Measurements from ENCODE around the gene NDUFS6.
"Not testable (repeated sequence)": the region's sequence is repeated elsewhere in the genome, so short reads cannot be mapped to it uniquely, and the experiment has no call there.

NDUFS6 gene

DNA sequence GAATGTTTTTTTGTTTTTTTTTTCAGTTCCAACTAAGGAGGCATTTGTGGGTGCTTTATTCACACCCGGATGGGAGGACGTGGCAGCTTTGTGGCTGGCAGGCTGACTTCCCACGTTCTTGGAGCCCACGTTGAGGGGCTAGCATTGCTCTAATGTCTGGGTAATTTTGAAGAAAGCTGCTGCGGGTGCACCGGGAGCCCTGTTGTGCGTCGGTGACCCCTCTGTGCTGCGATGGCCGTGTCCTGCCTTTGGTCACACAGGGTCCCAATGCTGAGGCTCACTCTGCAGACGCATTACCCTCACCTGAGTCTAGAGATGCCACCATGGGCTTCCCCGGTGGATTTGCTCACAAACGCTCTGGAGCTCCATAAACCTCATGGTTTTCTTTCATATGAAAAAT, 34.2 kb downstream of the NDUFS6 start:
- DNase-seq = no peak

DNA sequence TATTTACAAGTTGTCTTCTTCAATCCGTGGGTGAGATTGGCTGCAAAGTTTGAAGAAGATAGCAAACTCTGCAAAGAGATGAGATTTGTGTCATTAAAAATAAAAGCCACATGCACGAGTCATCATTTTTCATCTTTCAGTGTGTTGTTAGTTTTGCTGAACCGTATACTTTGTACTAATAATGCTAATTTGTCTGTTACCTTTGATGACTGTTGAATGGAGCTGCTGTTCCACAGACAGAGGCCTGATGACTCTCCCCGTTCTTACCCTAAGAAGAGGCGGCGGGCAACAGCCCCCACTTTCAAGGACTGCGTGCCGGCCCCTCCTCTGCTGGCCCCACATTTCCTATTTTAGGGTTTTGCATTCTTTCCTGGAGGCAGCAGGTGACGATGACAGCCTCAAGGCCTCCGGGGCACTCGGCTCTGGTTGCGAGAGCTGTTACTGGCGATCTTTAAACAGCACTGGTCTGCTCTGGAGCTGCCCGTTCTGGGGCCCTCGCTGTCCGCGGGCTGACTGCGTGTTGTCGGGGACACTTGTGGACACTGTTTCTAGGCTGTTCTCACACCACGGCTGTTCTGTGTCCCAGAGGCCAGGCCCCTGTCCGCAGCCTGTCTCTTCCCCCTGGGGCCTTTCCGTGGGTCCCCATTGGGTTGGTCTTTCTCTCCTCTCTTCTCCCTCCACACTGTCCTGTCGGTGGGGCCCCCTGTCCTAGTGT, 35.1 kb downstream of the NDUFS6 start:
- no peak for DNase-seq

DNA sequence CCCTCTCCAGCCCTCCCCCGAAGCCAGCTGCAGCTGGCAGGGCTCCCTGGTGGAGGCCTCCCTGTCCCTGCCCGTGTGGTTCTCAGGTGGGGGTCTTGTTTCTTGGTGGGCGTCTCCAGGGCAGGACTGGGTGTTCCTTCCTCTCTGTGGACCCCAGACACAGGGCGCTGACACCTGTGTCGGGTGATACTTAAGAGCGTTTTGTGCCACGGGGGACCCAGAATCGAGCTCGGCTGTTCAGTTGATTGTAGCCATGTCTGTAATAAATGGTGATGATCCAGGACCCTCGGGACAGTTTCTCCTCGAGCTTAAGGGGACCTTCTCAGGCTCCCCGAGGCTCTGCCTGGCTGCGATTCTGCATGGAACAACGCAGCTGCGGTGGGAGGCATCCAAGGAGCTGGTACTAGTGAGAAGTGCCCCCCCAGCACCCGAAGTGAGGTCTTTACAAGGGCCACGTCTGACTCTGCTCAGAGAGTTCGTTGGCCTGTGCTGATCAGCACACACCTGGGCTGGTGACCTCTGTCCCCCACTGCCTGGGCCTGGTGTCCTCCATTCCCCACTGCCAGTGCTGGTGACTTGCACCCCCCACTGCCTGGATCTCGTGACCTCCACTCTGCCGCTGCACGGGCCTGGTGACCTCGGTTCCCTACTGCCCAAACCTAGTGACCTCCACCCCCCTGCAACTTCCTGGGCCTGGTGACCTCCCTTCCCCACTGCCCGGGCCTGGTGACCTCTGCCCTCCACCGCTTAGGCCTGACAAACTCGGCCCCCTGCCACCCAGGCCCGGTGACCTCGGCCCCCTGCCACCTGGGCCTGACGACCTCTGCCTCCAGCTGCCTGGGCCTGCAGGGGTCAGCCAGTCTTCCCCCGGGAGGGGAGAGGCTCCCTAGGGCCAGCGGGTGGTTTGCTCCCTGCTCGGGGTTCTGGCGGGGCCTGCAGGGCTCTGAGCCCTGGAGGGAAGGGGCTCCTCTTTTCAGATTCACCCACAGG, 36.0 kb downstream of the NDUFS6 start:
- no peak for DNase-seq

DNA sequence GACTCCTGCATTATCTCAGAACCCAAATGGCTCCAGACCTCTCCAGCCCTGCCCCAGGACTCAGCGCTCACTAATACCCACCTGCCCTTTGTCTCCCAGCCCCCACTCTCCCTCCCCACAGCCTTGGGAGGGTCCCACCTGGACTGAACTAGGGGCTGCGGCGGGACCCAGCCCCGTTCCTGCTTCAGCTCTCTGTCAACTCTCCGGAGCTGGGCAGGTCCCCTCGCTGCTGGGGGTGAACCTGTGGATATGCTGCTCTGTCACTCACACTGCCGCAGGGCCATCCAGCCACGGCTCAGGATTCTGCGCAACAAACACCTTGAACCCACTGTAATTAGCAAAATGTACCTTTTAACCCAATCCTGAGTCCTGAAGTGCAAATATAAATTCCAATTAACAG, 36.8 kb downstream of the NDUFS6 start:
- DNase-seq = no peak

DNA sequence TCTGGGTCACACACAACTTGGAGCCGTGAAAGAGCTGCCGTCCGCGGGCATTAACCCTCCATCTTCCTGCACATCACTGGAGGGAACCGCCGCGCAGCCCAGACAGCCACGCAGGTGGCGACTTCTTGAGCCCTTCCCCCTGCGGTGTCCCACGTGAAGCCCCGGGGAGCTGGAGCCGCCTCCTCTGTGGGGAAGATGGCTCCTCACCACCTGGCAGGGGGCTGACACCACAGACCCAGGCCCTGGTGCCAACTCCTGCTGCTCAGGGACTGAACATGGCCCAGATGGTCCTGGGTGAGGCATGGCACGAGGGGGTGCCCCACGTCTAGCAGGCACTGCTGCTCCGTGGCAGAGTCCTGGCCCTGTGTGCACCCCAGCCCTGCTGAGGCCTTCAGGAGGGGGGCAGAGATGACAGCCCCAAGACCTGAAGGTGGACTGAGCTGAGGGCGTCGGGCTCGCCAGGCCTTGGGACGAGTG, 38.9 kb downstream of the NDUFS6 start:
- no peak for DNase-seq

DNA sequence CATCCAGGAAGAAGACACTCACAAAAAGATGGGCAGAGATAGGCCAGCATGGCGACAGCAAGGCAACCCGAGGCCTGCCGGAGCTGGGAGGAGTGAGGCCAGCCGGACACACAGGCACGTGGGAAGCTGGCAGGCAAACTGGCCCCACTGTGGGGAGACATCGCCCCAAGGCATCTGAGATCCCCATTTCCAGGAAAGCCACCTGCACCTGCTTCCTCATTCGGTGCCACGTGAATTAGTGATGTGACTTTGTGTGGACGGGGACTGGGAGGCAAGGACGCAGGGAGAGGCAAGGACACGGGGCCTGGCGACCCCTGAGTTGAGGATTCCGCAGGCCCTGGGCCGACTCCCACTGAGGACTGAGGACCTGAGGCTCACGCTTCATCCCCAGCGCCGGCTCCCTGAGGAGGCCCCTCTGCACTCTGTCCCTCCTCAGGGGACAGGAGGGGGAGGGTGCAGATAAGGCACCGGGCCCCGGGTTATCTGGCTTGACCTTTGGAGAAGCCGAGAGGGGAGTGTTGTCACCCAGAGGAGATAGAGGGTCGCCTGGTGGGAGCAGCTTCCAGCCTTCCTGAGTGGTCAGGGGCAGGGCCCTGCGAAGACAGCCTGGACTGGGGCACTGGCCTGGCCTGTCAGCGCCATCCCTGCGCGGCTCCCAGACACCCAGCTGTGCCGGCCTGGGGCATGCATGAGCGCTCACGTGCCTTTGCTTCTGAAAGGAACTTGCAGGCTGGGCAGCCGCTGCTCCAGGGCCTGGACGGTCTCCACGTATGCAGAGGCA, 39.7 kb downstream of the NDUFS6 start:
- no peak for DNase-seq

DNA sequence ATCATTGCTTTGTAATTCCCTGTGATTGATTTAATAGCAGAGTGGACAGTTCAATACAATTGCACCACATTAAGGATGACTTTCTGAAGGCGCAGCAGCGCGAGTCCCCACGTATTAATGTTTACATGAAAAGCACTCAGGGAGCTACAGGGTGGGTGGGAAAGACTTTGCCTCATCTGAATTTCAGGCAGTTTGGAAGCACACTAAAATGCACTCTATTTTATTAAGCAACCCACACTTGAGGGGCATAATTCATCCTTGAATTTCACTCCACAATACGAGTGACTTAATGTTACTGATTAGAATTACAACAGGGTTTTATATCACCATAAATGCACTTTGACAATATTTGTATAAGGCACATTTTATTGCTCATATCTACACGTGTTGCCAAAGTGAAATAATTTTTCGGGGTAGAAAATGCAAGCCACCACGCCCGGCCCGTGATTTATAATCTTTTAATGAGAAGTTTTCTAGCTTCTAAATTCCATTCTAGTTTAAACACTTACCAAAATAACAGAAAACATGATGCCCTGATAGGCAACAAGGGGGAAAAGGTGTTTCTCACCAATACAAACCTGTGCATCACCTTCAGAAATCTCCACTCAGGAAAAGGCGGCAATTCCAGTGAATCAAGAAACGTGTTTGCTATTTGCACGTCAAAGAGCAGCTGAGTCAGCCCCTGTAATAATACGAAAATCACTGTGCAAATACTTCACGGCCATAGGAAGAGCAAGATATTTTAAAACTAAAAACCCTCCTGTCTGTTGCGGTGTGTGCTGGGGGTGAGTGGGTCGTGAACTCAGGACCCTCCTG, 41.0 kb downstream of the NDUFS6 start:
- DNase-seq = no peak

DNA sequence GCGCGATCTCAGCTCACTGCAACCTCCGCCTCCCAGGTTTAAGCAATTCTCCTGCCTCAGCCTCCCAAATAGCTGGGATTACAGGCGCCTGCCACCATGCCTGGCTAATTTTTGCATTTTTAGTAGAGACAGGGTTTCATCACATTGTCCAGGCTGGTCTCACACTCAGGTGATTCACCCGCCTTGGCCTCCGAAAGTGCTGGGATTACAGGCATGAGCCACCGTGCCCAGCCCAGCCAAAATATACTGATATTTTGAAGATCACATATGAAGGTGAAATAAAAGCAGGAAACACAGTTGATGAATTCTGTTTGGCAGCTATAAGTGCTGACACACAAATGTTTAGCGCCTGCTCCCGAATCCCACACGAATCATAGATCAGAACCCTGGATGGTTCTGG, 42.6 kb downstream of the NDUFS6 start:
- DNase-seq = not testable (repeated sequence)

DNA sequence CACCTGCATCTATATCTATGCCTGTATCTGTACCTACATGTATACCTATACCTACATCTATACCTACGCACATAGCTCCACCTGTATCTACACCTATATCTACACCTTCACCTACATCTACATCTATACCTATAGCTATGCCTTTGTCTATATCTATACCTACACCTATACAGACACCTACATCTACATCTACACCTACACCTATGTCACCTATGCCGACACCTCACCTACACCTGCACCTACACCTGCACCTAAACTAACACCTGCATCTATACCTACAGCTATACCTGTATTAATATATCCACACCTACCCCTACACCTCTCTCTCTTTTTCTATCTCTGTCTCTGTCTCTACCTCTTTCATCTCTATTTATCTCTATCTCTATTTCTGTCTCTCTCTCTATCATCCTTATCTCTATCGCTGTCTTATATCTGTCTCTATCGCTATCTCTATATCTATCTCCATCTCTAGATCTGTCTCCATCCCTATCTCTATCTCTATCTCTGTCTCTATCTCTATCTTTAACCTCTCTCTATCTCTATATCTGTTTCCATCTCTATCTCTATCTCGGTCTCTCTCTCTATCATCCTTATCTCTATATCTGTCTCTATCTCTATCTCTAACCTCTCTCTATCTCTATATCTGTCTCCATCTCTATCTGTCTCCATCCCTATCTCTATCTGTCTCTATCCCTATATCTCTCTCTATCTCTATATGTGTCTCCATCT, 43.7 kb downstream of the NDUFS6 start:
- no peak for DNase-seq

DNA sequence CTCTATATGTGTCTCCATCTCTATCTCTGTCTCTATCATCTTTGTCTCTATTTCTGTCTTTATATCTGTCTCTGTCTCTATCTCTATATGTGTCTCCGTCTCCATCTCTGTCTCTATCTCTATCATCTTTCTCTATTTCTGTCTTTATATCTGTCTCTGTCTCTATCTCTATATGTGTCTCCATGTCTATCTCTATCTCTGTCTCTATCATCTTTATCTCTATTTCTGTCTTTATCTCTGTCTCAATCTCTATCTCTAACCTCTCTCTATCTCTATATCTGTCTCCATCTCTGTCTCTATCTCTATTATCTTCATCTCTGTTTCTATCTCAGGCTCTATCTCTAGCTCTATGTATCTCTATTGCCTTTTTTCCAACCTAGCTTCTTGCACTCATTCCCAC, 44.5 kb downstream of the NDUFS6 start:
- no peak for DNase-seq

DNA sequence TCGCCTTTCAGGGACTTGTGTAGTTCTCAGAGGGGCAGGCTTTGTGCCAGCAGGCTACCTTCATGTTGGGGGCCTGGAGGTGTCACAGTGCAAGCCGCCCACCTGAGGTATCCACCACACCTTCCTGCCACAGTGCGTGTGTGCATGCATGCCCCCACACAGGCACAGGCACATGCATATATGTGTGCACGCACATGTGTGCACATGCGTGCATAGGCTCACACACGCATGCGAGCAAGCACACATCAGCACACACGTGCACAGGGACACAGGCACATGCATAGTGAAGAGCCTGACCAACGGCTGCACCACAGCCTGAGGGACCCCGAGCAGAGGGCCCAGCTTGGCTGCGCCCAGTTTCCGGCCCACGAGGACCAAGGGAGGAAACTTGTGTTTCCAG, 45.4 kb downstream of the NDUFS6 start:
- no peak for DNase-seq

DNA sequence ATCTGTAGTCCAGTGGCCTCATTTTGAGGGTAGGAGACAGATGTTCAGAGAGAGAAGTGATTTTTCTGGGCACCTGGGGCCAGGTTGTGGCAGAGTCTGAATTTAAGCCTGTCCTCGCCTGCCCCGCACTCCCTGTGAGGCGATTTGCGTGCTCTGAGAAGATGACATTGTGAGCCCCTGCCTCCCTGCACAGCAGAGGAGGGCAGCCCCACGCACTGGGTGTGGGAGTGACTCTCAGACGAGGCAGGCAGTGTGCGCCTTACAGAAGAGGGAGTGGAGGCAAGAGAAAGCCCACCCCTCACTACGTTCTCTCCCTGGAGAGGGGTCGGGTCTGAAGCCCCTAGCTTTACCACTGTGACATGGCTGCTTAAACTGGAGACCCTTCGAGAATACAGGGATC, 45.8 kb downstream of the NDUFS6 start:
- no peak for DNase-seq

DNA sequence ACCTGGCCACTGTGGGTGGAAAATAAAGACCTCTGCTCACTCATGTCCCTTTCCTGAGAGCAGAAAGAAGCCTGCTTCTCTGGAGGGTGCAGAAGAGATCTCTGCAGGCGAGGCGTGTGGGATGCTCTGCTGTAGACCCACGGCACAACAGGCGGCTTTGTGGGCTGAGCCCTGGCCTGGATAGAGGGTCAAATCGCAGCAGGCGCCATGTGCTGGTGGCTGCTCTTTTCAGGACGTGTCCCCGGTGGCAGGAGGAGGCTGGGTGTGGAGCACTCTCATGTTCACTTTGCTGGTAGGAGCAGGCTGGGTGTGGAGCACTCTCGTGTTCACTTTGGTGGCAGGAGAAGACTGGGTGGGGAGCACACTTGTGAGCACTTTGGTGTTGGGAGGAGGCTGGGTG, 46.4 kb downstream of the NDUFS6 start:
- DNase-seq = no peak

DNA sequence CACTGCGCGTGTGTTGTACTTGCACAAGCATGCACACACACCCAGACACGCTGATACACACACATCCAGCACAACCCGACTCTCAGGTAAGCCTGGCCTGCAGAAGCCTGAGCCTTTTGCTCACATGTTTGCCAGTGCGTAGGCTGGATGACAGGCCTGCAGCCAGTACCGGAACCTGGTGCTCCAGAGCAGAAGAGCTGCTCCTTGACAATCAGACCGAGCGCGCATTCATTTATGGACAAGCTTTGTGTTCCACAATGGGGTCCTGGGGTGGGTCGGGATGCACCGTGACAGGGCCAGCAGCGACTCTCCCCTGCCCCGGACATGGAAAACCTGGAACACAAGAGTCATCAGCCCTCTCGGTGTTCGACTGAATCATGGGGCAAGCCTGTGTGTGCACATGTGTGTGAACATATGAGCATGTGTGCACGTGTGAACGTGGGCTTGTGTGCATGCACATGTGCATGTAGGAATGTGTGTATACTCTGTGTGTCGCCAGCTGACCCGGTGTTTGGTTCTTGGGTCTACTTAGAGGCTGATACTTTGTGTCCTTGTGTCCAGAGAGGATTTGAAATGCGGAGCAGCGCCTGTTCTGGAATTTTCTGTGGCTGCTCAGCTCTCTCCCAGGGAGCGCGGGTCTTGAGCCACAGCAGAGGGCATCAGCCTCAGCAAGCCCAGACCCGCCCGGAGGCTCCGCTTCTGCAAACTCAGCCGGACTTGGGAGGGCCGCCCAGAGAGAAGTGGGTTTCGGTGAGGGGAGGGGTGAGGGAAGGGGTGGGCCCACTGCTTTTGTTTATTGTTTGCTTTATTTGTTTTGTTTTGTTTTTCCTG, 49.3 kb downstream of the NDUFS6 start:
- DNase-seq = no peak

DNA sequence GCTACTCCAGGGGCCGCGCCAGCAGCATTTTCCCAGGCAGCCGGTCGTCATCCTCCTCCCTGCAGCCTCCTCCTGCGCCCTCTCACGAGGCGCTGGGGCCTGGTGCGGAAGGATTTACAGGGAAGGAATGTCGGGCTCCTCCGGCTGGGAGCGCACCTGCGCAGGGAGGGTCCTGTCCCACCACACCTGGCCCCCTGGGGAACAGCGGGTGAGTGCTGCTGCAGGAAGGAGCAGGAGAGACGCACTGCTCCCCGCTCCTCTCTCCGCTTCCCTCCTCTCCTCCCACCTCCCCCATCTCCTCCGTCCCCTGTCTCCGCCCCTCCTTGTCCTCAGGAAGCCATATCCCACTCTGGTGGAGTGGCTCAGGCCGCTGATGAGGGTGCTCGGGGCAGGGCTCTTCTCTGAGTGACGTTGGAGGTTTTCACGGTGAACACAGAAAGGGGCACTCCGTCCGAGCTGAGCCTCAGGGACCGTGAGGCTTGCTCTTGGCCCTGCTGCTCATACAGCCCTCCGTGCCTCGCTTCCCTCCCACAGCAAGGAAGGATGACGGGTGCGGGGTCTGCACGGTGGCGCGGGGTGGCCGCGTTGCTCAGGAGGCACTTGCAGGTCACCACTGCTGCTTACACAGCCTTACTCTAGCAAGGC, 50.2 kb downstream of the NDUFS6 start:
- no peak for DNase-seq

DNA sequence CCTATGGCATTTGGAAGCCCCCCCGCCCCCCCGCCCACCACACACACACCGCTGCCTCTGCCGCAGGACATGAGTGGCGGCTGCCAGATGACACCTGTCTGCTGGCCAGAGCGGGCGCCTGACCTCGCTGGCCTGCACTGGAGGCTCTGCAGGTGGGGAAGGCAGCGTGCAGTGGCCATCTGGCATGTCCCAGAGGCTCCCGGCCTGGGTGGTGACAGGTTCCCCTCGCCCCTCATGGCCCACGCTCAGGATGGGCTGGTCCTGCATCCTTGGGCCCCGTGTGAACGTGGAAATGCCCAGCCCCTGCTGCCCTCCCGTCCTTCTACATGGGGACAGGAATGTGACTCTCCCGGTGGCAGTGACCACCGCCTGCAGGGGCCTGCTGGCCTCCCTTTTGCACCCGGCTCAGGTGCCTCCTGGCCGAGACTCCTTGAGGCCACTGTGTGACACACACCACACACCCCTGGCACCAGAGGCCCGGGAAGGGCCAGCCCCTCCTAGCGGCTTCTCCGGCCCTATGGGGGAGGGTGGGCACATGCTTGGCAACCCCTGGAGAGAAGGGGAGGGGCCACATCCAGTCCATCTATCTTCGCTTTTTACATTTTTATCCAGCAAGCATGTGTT, 51.2 kb downstream of the NDUFS6 start:
- no peak for DNase-seq

DNA sequence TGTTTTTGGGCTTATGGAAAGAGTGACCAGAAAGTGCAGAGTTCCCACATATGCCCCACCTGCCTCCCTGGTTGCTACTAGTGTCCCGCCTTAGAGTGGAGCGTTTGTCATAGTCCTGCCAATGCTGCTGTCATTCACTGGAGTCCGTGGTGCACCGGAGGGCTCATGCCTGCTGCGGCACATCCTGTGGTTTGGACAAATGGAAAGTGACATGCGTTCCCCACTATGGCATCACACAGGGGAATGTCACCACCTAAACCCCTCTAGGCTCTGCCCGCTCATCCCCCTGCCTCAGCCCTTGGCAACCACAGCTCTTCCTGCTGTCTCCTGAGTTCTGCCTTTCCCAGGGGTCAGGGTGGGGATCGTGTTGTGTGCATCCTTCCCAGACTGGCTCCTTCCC, 52.3 kb downstream of the NDUFS6 start:
- DNase-seq = no peak

DNA sequence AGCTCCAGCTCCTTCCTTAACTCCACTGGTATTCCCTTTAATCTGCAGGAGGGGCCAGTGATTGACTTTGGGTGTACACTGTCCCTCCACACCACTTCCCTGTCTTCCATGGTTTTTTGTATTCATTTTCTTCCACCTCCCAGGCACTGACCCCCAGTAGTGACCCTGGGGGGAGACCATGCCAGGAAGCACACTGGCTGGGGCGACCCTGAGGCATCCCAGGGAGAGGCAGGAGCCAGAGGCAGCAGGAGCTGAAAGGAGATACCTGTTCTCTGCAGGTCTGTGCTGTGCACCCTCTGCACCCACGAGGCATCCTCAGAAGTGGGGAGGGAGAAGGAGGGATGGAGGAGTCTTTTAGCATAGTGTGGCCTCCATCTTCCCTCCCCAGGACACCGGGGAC, 53.9 kb downstream of the NDUFS6 start:
- no peak for DNase-seq

DNA sequence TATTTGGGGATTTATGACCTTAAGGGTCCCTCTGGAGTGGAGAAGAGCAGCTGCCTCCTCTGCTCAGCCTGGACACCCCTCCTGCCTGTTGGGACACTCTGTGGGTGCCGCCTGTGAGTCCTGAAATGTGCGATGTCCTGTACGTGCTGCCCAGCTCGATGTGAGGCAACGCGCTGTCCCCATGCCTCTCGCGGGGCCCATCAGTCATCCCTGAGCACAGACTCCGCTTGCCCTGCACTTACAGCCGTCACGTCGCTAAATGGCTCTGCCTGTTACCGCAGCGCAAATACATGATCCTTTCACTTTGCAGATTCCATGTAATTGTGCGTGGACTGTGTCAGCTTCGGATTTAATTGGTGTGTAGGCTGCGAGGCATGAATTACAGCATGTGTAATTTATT, 54.4 kb downstream of the NDUFS6 start:
- no peak for DNase-seq

Data from activated naive CD4-positive, alpha-beta T cell treated with Interleukin-2 at 50 U/mL for 16 hours (primary cell).